ENCODE results near the gene MGAT5.

DNA sequence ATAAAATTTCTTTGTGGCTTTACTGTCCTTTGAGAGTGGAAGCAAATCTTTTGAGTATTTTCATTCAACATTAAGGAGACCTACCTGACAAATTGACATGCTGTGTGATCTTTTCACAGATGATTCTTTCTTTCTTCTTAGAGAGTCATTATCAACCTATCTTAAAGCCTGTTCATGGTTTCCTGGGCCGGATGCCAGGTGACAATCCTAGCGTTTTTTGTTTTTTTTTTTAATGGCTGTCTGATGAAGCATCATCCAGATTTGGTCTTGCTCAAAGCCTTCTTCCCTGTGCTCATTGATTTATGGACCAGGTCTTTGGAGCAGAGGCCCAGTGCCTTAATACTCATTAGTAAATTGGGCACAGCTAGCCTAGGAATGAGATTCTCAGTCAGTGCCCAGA is 9.8 kb upstream of the MGAT5 start:
- TF ChIP-seq ZNF350 (tag by site-specific recombination; IDR thresholded peaks at IDR 0.05) (no peak), ZNF623 (tag by site-specific recombination; IDR thresholded peaks at IDR 0.05) (no peak), BCL11A (tag by site-specific recombination; IDR thresholded peaks at IDR 0.05; ENCODE audit: low read depth) (no peak), SALL2 (tag by site-specific recombination; IDR thresholded peaks at IDR 0.05; ENCODE audit: borderline replicate concordance) (no peak), ZBTB7A (tag by site-specific recombination; IDR thresholded peaks at IDR 0.05; ENCODE audit: low read depth) (no peak), PRDM1 (tag by site-specific recombination; IDR thresholded peaks at IDR 0.05) (no peak), ZNF416 (tag by site-specific recombination; IDR thresholded peaks at IDR 0.05) (no peak)
- TF ChIP-seq, protein P1, sequence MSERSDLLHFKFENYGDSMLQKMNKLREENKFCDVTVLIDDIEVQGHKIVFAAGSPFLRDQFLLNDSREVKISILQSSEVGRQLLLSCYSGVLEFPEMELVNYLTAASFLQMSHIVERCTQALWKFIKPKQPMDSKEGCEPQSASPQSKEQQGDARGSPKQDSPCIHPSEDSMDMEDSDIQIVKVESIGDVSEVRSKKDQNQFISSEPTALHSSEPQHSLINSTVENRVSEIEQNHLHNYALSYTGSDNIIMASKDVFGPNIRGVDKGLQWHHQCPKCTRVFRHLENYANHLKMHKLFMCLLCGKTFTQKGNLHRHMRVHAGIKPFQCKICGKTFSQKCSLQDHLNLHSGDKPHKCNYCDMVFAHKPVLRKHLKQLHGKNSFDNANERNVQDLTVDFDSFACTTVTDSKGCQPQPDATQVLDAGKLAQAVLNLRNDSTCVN (tag by site-specific recombination; optimal IDR thresholded peaks at IDR 0.05) = no peak
- TF ChIP-seq, protein P2, sequence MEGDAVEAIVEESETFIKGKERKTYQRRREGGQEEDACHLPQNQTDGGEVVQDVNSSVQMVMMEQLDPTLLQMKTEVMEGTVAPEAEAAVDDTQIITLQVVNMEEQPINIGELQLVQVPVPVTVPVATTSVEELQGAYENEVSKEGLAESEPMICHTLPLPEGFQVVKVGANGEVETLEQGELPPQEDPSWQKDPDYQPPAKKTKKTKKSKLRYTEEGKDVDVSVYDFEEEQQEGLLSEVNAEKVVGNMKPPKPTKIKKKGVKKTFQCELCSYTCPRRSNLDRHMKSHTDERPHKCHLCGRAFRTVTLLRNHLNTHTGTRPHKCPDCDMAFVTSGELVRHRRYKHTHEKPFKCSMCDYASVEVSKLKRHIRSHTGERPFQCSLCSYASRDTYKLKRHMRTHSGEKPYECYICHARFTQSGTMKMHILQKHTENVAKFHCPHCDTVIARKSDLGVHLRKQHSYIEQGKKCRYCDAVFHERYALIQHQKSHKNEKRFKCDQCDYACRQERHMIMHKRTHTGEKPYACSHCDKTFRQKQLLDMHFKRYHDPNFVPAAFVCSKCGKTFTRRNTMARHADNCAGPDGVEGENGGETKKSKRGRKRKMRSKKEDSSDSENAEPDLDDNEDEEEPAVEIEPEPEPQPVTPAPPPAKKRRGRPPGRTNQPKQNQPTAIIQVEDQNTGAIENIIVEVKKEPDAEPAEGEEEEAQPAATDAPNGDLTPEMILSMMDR (tag by site-specific recombination; IDR thresholded peaks at IDR 0.05) = no peak
- TF ChIP-seq, protein P3, sequence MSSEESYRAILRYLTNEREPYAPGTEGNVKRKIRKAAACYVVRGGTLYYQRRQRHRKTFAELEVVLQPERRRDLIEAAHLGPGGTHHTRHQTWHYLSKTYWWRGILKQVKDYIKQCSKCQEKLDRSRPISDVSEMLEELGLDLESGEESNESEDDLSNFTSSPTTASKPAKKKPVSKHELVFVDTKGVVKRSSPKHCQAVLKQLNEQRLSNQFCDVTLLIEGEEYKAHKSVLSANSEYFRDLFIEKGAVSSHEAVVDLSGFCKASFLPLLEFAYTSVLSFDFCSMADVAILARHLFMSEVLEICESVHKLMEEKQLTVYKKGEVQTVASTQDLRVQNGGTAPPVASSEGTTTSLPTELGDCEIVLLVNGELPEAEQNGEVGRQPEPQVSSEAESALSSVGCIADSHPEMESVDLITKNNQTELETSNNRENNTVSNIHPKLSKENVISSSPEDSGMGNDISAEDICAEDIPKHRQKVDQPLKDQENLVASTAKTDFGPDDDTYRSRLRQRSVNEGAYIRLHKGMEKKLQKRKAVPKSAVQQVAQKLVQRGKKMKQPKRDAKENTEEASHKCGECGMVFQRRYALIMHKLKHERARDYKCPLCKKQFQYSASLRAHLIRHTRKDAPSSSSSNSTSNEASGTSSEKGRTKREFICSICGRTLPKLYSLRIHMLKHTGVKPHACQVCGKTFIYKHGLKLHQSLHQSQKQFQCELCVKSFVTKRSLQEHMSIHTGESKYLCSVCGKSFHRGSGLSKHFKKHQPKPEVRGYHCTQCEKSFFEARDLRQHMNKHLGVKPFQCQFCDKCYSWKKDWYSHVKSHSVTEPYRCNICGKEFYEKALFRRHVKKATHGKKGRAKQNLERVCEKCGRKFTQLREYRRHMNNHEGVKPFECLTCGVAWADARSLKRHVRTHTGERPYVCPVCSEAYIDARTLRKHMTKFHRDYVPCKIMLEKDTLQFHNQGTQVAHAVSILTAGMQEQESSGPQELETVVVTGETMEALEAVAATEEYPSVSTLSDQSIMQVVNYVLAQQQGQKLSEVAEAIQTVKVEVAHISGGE (tag by site-specific recombination; conservative IDR thresholded peaks at IDR 0.05; ENCODE audit: low read depth) = no peak
- TF ChIP-seq, protein P4, sequence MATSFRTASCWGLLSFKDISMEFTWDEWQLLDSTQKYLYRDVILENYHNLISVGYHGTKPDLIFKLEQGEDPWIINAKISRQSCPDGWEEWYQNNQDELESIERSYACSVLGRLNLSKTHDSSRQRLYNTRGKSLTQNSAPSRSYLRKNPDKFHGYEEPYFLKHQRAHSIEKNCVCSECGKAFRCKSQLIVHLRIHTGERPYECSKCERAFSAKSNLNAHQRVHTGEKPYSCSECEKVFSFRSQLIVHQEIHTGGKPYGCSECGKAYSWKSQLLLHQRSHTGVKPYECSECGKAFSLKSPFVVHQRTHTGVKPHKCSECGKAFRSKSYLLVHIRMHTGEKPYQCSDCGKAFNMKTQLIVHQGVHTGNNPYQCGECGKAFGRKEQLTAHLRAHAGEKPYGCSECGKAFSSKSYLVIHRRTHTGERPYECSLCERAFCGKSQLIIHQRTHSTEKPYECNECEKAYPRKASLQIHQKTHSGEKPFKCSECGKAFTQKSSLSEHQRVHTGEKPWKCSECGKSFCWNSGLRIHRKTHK (tag by site-specific recombination; IDR thresholded peaks at IDR 0.05) = no peak
- TF ChIP-seq, protein P5, sequence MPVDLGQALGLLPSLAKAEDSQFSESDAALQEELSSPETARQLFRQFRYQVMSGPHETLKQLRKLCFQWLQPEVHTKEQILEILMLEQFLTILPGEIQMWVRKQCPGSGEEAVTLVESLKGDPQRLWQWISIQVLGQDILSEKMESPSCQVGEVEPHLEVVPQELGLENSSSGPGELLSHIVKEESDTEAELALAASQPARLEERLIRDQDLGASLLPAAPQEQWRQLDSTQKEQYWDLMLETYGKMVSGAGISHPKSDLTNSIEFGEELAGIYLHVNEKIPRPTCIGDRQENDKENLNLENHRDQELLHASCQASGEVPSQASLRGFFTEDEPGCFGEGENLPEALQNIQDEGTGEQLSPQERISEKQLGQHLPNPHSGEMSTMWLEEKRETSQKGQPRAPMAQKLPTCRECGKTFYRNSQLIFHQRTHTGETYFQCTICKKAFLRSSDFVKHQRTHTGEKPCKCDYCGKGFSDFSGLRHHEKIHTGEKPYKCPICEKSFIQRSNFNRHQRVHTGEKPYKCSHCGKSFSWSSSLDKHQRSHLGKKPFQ (tag by site-specific recombination; IDR thresholded peaks at IDR 0.05) = no peak
- TF ChIP-seq, protein P6, sequence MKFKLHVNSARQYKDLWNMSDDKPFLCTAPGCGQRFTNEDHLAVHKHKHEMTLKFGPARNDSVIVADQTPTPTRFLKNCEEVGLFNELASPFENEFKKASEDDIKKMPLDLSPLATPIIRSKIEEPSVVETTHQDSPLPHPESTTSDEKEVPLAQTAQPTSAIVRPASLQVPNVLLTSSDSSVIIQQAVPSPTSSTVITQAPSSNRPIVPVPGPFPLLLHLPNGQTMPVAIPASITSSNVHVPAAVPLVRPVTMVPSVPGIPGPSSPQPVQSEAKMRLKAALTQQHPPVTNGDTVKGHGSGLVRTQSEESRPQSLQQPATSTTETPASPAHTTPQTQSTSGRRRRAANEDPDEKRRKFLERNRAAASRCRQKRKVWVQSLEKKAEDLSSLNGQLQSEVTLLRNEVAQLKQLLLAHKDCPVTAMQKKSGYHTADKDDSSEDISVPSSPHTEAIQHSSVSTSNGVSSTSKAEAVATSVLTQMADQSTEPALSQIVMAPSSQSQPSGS (tag by site-specific recombination; IDR thresholded peaks at IDR 0.05; ENCODE audit: low read depth) = no peak
